HK-2 (cell line): ENCODE results near the gene ODAD4.

Experiments used
- DNase-seq: peaks from one replicate; pipeline ENCODE4 v3.0.0-alpha.2; 2018; ENCODE audit not compliant: unreplicated experiment

Gene ODAD4, protein sequence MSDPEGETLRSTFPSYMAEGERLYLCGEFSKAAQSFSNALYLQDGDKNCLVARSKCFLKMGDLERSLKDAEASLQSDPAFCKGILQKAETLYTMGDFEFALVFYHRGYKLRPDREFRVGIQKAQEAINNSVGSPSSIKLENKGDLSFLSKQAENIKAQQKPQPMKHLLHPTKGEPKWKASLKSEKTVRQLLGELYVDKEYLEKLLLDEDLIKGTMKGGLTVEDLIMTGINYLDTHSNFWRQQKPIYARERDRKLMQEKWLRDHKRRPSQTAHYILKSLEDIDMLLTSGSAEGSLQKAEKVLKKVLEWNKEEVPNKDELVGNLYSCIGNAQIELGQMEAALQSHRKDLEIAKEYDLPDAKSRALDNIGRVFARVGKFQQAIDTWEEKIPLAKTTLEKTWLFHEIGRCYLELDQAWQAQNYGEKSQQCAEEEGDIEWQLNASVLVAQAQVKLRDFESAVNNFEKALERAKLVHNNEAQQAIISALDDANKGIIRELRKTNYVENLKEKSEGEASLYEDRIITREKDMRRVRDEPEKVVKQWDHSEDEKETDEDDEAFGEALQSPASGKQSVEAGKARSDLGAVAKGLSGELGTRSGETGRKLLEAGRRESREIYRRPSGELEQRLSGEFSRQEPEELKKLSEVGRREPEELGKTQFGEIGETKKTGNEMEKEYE

DNA sequence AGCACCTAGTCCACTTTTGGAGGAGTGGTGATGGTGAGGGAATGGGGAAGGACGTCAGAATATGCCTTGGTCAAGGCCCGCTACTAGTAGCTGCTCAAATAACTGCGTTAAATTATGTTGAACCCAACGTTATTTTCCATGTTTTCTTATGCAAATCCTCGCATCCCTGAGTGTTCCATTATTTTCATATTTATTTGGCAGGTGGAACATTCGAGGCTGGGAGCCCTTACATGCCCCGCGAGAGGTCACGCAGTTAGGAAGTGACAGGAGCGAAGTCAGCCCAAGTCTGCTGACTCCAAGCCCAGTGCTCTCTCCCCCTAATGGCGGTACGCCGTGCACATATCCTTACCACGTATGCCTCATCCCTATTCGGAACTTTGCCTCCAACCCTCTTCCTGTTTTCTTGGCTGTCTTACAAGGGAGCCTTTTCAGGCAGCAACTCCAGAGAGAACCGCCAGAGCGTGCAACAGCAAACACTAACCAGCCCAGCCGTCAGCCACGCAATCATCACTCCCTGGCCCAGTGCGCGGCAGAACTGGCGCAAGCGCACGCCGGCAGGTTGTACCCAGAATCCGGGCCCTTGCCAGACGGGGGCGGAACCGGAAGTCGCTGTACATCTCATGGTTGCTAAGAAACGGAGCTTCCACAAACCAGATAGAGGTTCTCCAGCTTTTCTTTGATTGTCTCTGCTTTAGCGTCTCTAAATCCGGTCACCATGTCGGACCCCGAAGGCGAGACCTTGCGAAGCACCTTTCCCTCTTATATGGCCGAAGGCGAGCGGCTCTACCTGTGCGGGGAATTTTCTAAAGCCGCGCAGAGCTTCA is at the start of gene ODAD4:
ODAD4 (plus strand) TSS at position 609 of the 824 bp plus-strand sequence; CDS start at position 716, 107 bp downstream.
- DNase-seq: peak; percentile 97

DNA sequence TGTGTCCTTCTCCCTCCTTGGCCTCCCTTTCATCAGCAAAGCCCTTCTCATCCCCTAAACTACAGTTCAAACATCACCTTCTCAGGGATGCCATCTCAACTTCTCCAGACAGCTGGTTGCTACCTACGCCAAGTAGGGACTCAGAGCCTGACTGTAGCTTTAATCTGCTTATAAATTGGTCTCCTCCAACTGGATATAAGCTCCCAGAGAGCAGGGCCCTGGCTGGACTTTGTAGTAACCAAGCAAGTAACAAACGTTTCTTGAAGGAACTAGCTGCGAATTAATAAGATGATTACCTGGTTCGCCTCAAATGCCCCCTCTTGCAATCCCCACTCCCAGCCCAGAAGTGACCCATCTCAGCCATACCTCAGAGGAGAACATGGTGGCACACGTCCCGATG is 47.7 kb upstream of the ODAD4 start:
- DNase-seq: no peak

GRCh38 chr17:41885733-41886132 is 44.7 kb upstream of the ODAD4 start:
- no peak for DNase-seq

DNA sequence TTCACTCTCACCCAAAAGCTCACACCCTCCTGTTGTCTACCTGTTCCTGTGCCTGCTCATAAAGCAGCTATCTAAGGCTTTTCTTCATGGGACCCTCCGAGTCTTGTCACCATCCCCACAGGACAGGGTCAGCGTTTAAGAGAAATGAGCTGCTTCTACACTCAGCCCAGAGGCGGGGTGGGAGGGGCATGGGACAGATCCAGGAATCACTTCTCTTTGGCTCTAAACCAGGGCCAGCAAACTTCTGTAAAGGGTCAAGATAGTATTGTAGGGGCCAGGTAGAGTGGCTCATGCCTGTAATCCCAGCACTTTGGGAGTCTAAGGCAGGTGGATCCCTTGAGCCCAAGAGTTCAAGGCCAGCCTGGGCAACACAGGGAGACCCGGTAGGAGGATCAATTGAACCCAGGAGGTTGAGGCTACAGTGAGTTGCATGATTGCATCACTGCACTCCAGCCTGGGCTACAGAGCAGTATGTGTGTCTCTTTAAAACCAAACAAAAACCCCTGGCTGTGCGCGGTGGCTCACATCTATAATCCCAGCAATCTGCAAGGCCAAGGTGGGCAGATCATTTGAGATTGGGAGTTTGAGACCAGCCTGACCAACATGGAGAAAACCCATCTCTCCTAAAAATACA is 42.0 kb upstream of the ODAD4 start:
- no peak for DNase-seq

GRCh38 chr17:41891135-41892020 is 39.0 kb upstream of the ODAD4 start:
- no peak for DNase-seq

GRCh38 chr17:41892021-41892376 is 38.4 kb upstream of the ODAD4 start:
- DNase-seq: no peak

DNA sequence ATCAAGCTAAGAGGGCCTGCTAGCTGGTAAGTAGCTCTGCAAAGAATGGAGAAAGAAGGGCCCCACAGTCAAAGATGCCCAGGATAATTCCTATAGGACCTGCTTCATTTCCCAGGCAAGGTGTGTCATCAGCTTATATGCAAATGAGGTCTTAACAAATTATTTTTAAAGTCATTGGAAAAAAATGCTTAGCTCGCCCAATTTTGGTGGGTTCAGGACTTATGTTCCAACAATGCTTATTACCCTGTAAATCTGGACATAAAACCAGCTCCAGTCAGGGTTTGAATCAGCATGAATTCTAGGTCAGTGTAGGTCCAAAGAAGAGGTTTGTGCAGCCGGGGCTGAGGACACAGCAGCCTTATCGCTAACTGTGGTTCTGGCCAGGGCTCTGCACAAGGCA is 37.0 kb upstream of the ODAD4 start:
- DNase-seq: no peak

DNA sequence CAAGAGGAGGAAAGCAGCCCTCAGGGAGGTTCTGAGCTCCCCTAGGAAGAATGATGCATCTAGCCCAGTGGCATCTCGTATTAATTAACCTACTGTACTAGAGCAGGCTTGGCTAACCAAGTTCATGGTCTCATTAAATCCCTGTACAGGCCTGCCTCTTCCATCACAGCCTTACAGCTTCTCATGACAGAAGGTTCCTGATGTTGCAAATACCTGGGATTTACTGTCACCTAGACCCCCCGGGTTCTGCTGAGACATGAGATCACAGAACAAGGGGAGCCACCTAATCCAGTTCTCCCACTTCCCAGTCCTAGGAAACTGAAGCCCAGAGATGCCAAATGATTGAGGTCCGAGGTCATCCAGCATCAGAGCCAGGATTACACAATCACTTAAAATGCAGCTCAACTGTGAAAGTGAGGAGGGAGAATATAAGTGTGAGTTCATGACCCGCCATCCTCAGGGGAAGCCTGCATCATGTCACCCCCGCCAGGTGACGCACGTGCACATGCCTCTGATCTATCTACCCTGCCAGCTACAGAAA is 35.6 kb upstream of the ODAD4 start:
- peak; percentile 66 for DNase-seq

DNA sequence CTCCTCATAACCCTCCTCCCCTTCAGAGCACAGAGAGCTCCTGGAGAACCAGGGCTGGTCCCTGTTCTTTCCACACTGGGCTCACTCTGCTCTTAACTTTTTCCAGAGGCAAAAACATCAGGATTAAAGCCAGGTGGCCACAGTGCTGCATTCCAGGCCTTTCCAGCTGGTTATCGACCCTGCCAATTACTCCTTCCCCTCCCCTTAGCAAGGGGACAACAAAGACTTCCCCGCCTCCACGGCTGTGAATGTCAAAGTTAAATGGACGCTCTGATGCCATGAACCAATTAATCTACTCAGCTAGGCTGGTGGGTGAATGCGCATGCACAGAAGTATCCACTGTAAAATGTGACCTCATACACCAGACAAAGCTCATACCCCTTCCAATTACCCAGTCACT is 34.8 kb upstream of the ODAD4 start:
- no peak for DNase-seq

GRCh38 chr17:41896726-41897125 is 33.7 kb upstream of the ODAD4 start:
- DNase-seq: no peak

- no peak for DNase-seq
Measured at GRCh38 chr17:41901646-41902045, 28.8 kb upstream of the ODAD4 start.

DNA sequence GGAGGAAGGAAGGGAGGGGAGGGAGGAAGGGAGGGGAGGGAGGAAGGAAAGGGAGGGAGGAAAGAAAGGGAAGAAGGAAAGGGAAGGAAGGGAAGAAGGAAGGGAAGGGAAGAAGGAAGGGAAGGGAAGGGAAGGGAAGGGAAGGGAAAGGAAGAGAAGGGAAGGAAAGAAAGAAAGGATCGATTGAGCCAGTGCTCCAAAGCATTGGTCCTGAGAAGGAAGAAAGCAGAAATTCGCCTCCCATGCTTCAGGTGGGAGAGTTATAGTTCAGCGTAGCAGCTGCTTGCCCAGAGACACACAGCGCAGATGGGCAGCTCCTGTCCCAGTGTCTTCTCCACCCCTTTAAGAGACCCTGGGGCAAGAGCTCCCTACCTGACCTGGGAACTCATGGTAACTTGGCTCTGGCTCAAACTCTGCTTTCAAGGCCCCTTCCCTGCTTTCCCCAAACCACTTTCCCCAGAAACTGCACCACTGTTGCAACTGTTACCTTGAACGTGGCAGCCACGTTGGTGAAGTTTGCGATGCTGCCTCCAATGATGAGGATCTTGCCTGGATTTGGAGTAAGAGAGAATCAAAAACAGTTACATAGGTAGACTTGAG is 26.1 kb upstream of the ODAD4 start:
- DNase-seq: no peak

GRCh38 chr17:41905172-41905571 is 25.2 kb upstream of the ODAD4 start:
- no peak for DNase-seq

GRCh38 chr17:41906465-41907184 is 23.8 kb upstream of the ODAD4 start:
- DNase-seq: no peak

DNA sequence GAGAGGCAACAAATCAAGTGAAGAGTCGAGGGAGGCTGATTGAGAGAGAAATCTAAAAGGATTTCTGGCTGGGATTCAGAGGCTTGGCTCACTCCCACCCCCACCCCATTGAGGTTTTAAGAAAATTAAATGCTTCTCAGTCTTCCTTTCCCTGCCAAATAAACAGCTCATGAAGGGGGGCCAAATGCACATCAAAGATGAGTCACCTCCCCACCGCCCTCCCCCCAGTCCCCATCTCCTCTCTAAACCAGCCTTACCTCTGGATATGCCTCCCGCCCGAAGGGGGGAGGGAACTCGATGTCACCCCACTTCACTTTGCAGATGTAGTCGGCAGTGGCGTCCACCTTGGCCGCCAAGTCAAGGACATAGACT is 23.2 kb upstream of the ODAD4 start:
- peak; percentile 51 for DNase-seq

DNA sequence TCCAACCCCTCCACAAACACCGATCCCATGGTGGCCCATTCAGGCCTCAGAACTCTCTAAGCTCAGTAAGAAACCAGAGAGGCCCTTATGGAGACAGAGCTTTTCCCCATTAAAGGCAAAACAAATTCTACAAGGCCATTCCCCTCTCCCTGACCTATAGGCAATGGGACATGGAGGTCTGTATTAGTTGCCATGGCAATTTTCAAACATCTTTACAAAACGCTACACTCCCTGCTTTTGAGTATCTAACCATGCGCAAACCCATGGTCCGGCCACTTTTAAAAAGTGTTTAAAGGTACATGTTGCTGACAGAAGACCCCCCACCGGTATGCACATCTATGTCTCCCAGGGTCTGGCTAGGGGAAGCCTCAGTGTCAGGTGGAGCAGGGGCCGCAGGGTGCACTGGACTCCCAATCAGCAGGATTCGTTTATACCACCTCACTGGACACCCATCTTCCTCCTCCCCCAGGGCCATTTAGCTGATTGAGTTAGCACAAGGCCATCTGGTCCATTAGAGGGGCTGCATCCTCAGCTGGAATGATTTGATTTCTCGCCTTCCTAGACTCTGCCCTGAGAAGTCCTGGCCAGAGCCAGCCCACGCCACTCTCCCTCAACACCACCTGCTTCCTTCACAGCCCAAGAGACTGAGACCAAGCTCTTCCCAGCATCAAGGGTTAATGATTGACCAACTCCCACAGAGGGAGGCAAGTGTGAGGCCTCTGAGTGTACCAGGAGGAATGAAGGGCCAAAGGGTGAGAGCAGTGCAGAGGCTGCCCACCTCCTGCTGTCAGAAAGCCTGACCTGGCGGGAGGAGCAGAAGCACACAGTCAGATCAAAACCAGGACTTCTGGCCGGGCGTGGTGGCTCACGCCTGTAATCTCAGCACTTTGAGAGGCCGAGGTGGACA is 22.5 kb upstream of the ODAD4 start:
- DNase-seq: peak; percentile 86

DNA sequence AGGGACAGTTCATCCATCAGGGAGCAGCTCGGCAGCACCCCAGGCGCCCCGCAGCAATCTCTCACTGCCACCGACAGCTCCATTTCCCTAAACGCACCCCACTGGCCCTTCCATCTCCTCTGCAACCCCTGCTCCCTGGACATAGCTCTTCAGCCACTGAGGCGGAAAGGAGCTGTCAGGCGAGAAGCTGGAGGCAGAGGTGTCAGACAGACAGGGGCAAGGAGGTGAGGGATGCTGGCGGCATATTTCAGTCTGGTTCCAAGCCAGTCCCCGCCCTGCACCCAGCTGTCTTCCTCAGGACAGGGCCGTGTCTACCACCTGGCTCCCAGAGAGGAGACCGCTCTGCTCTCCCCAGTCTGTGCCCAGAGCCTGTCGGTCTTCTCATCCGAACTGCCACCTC is 21.3 kb upstream of the ODAD4 start:
- no peak for DNase-seq

- DNase-seq: peak; percentile 99
Measured at GRCh38 chr17:41910701-41911391, 19.6 kb upstream of the ODAD4 start.
